ENCODE results near the gene POU4F3.
"Not testable (repeated sequence)": the region's sequence is repeated elsewhere in the genome, so short reads cannot be mapped to it uniquely, and the experiment has no call there.

POU4F3 gene

GRCh38 chr5:146338774-146339714 lies at the start of gene POU4F3:
POU4F3 (plus strand) TSS chr5:146338839; CDS start chr5:146339113, 274 bp downstream.
- no peak for DNase-seq

- DNase-seq: no peak
These were observed 48.3 kb upstream of the POU4F3 start for GRCh38 chr5:146290318-146290717.

GRCh38 chr5:146291421-146292074 lies 47.1 kb upstream of the POU4F3 start:
- DNase-seq: no peak

- DNase-seq: no peak
These were observed 42.4 kb upstream of the POU4F3 start for GRCh38 chr5:146296245-146296644.

GRCh38 chr5:146298920-146299319 lies 39.7 kb upstream of the POU4F3 start:
- not testable (repeated sequence) for DNase-seq

GRCh38 chr5:146301626-146302025 lies 37.0 kb upstream of the POU4F3 start:
- no peak for DNase-seq

GRCh38 chr5:146302406-146302805 lies 36.2 kb upstream of the POU4F3 start:
- DNase-seq: no peak

GRCh38 chr5:146306838-146307237 lies 31.8 kb upstream of the POU4F3 start:
- no peak for DNase-seq

GRCh38 chr5:146307796-146308195 lies 30.8 kb upstream of the POU4F3 start:
- DNase-seq: no peak

- DNase-seq: no peak
These were observed 28.1 kb upstream of the POU4F3 start for GRCh38 chr5:146310540-146310939.

- no peak for DNase-seq
These were observed 27.4 kb upstream of the POU4F3 start for GRCh38 chr5:146311278-146311677.

- DNase-seq: no peak
These were observed 25.6 kb upstream of the POU4F3 start for GRCh38 chr5:146313027-146313426.

GRCh38 chr5:146321571-146321970 lies 17.1 kb upstream of the POU4F3 start:
- no peak for DNase-seq

GRCh38 chr5:146327257-146327870 lies 11.3 kb upstream of the POU4F3 start:
- no peak for DNase-seq

- no peak for DNase-seq
These were observed 10.7 kb upstream of the POU4F3 start for GRCh38 chr5:146327989-146328388.

- no peak for DNase-seq
These were observed 8.9 kb upstream of the POU4F3 start for GRCh38 chr5:146329697-146330096.

- no peak for DNase-seq
These were observed 7.2 kb upstream of the POU4F3 start for GRCh38 chr5:146331423-146331822.

GRCh38 chr5:146334074-146334533 lies 4.5 kb upstream of the POU4F3 start:
- no peak for DNase-seq

GRCh38 chr5:146336197-146336596 lies 2.4 kb upstream of the POU4F3 start:
- no peak for DNase-seq

GRCh38 chr5:146337264-146337904 lies 1.3 kb upstream of the POU4F3 start:
- no peak for DNase-seq

GRCh38 chr5:146337928-146338327 lies 711 bp upstream of the POU4F3 start:
- DNase-seq: no peak

GRCh38 chr5:146339715-146340259 lies 1.1 kb downstream of the POU4F3 start:
- DNase-seq: no peak
